DOHH2 (cell line): Measurements from ENCODE around the gene CKS1B.

Experiments used
- H3F3A ChIP-seq: fragments of 200-600 bp; sonication (generic), shearing (Covaris generic); 2 replicates; pipeline ENCODE4 v1.6.0; 2016; ENCODE audit warnings: antibody characterized with exemption, mild to moderate bottlenecking; ENCODE audit not compliant: control insufficient read depth, insufficient read depth
- H3K27ac ChIP-seq: fragments of 200-600 bp; sonication (generic); 2 replicates; pipeline ENCODE4 v1.5.1; 2014; ENCODE audit warnings: low read depth, mild to moderate bottlenecking, low read length, moderate library complexity
- H3K27me3 ChIP-seq: fragments of 200-600 bp; sonication (generic); 2 replicates; pipeline ENCODE4 v1.6.1; 2014; ENCODE audit warnings: mild to moderate bottlenecking, low read length, mixed read lengths; ENCODE audit not compliant: control insufficient read depth
- H3K36me3 ChIP-seq: fragments of 200-600 bp; sonication (generic); 2 replicates; pipeline ENCODE4 v1.6.1; 2014; ENCODE audit warnings: mild to moderate bottlenecking, low read length, moderate library complexity, mixed read lengths; ENCODE audit not compliant: control insufficient read depth
- H3K4me1 ChIP-seq: fragments of 200-600 bp; sonication (generic); 2 replicates; pipeline ENCODE4 v1.6.1; 2014; ENCODE audit warnings: mild to moderate bottlenecking, low read length, mixed read lengths; ENCODE audit not compliant: control insufficient read depth
- H3K4me2 ChIP-seq: fragments of 200-600 bp; sonication (generic); 2 replicates; pipeline ENCODE4 v1.6.0; 2014; ENCODE audit warnings: mild to moderate bottlenecking, low read length, moderate library complexity
- H3K4me3 ChIP-seq: fragments of 200-600 bp; sonication (generic); 2 replicates; pipeline ENCODE4 v1.5.1; 2014; ENCODE audit warnings: mild to moderate bottlenecking, low read length, mixed read lengths
- H3K79me2 ChIP-seq: fragments of 200-600 bp; sonication (generic); 2 replicates; pipeline ENCODE4 v1.6.1; 2014; ENCODE audit warnings: mild to moderate bottlenecking, low read length, mixed read lengths; ENCODE audit not compliant: control insufficient read depth
- H3K9me2 ChIP-seq: fragments of 200-600 bp; sonication (generic); replicated peaks from 2 replicates; pipeline ENCODE4 v1.6.1; 2014; ENCODE audit warnings: mild to moderate bottlenecking, low read length, mixed read lengths; ENCODE audit not compliant: control insufficient read depth
- H3K9me3 ChIP-seq: fragments of 200-600 bp; sonication (generic); 2 replicates; pipeline ENCODE4 v1.6.1; 2014; ENCODE audit warnings: antibody characterized with exemption, low read length, mixed read lengths; ENCODE audit not compliant: control insufficient read depth, insufficient read depth
- H4K20me1 ChIP-seq: fragments of 200-600 bp; sonication (generic); 2 replicates; pipeline ENCODE4 v1.6.0; 2014; ENCODE audit warnings: low read depth, mild to moderate bottlenecking, antibody characterized with exemption, low read length, moderate library complexity; ENCODE audit not compliant: control insufficient read depth, insufficient read depth
- CTCF ChIP-seq: fragments of 200-600 bp; sonication (generic); IDR thresholded peaks from one replicate; pipeline ENCODE4 v1.5.1; 2014; ENCODE audit warnings: antibody characterized with exemption, mild to moderate bottlenecking, low read depth, low read length; ENCODE audit not compliant: poor library complexity, severe bottlenecking
- EZH2phosphoT487 ChIP-seq: fragments of 200-600 bp; sonication (generic); IDR thresholded peaks from 2 replicates; pipeline ENCODE4 v1.6.1; 2017; ENCODE audit warnings: borderline replicate concordance, mild to moderate bottlenecking, antibody characterized with exemption, low read length, moderate library complexity, mixed read lengths

The CKS1B gene

GRCh38 chr1:154974102-154974807 is at the start of gene CKS1B:
TSS of gene CKS1B (plus strand) at chr1:154974681. CDS start at chr1:154974746, 65 bp downstream.
- peak within 1 kb of the TSS; percentile 83 for H3K4me2 ChIP-seq
- H3K9me3 ChIP-seq = no peaks in the 10 kb centered on the region
- peak within 1 kb of the TSS; percentile 82 for H3K27ac ChIP-seq
- H3K4me1 ChIP-seq = peaks cover 54% of the 10 kb centered on the region
- peaks cover 17% of the 10 kb centered on the region for H3F3A ChIP-seq
- no peaks in the 10 kb centered on the region for H3K9me2 ChIP-seq
- TF ChIP-seq CTCF (no peak), EZH2phosphoT487 (no peak)
- H3K27me3 ChIP-seq = no peaks in the 10 kb centered on the region
- H3K36me3 ChIP-seq = peaks cover 59% of the 10 kb centered on the region
- H3K4me3 ChIP-seq = peak within 1 kb of the TSS; percentile 95
- H4K20me1 ChIP-seq = peaks cover 14% of the 10 kb centered on the region; the same call in 1 of the 2 replicates
- H3K79me2 ChIP-seq = peaks cover 89% of the 10 kb centered on the region

GRCh38 chr1:154925335-154926170 is 48.9 kb upstream of the CKS1B start:
- Histone ChIP-seq H3K79me2 (no peaks in the 10 kb centered on the region), H3K36me3 (peaks cover 49% of the 10 kb centered on the region), H3K9me2 (no peaks in the 10 kb centered on the region), H3K27me3 (no peaks in the 10 kb centered on the region), H3K4me3 (no peak overlapping the region), H3F3A (no peaks in the 10 kb centered on the region), H3K4me2 (no peak overlapping the region), H3K9me3 (no peaks in the 10 kb centered on the region), H4K20me1 (no peaks in the 10 kb centered on the region), H3K27ac (no peak overlapping the region), H3K4me1 (no peaks in the 10 kb centered on the region)
- TF ChIP-seq CTCF (no peak), EZH2phosphoT487 (no peak)

- H3K9me2 ChIP-seq = no peaks in the 10 kb centered on the region
- H3K27me3 ChIP-seq = no peaks in the 10 kb centered on the region
- no peaks in the 10 kb centered on the region for H3K9me3 ChIP-seq
- H3K4me3 ChIP-seq = no peak overlapping the region
- H3K4me2 ChIP-seq = no peak overlapping the region
- no peaks in the 10 kb centered on the region for H3K4me1 ChIP-seq
- no peaks in the 10 kb centered on the region for H3K79me2 ChIP-seq
- H3F3A ChIP-seq = no peaks in the 10 kb centered on the region
- no peaks in the 10 kb centered on the region for H4K20me1 ChIP-seq
- H3K36me3 ChIP-seq = peaks cover 56% of the 10 kb centered on the region
- no peak overlapping the region for H3K27ac ChIP-seq
- no peak for TF ChIP-seq CTCF
- no peak for TF ChIP-seq EZH2phosphoT487
Observed at GRCh38 chr1:154926201-154926600, 48.3 kb upstream of the CKS1B start.
